ENCODE measurements around the gene PPFIBP2.

Gene PPFIBP2

DNA sequence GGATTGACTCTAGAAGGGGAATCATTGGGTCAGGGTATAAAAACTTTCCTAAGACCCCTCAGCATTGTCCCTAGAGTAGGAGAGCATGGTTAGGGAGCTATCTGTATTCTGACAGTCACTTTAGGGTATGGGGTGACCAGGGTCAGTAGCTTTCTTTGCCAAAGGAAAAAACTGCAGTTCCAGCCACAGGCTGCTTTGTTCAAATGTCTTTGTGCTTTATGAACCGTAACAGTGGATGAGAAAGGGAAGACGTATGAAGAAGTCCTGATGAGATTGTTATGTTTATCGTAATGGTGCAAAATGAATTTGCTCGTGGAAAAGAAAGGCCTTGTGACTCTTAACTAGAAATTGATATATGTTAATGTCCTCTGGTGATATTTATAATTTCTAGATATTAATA lies 129.5 kb downstream of the PPFIBP2 start:
- no peak for DNase-seq (ENCODE audit: extremely low spot score)
- ChIA-PET POLR2A (no interaction called here), CTCF (interaction anchor here (0.8 to 1.8 kb wide), 5 partner anchors 9 to 343 kb away, joined by 3 to 9 read pairs (median 3); partner anchors contain the start of gene EIF3F)
- TF ChIP-seq, protein P1, sequence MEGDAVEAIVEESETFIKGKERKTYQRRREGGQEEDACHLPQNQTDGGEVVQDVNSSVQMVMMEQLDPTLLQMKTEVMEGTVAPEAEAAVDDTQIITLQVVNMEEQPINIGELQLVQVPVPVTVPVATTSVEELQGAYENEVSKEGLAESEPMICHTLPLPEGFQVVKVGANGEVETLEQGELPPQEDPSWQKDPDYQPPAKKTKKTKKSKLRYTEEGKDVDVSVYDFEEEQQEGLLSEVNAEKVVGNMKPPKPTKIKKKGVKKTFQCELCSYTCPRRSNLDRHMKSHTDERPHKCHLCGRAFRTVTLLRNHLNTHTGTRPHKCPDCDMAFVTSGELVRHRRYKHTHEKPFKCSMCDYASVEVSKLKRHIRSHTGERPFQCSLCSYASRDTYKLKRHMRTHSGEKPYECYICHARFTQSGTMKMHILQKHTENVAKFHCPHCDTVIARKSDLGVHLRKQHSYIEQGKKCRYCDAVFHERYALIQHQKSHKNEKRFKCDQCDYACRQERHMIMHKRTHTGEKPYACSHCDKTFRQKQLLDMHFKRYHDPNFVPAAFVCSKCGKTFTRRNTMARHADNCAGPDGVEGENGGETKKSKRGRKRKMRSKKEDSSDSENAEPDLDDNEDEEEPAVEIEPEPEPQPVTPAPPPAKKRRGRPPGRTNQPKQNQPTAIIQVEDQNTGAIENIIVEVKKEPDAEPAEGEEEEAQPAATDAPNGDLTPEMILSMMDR (IDR thresholded peaks at IDR 0.05; ENCODE audit: control extremely low read depth, extremely low read depth, low read depth, missing control alignments) = no peak

DNA sequence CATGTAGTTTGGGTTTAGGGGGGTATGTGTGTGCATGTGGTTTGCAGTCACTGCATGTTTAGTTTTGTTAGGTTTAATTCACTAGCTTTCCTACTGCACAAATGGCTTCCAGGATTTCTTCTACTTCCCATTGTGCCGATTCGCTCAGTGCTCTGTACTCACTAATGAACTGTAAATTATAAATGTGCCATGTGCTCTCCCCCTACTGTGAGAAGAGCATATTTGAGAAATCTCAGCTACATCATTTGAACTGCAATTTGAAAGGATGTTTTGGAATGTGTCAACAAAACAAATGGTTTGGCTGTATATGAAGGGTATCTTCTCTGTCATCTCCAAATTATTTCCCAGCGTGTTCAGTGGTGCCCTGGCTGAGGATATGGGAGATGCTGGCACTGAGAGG lies 131.4 kb downstream of the PPFIBP2 start:
- CTCF ChIA-PET = no interaction called here
- DNase-seq (ENCODE audit: extremely low spot score) = no peak
- POLR2A ChIA-PET = no interaction called here
- TF ChIP-seq, protein P1 (IDR thresholded peaks at IDR 0.05; ENCODE audit: control extremely low read depth, extremely low read depth, low read depth, missing control alignments) = no peak

DNA sequence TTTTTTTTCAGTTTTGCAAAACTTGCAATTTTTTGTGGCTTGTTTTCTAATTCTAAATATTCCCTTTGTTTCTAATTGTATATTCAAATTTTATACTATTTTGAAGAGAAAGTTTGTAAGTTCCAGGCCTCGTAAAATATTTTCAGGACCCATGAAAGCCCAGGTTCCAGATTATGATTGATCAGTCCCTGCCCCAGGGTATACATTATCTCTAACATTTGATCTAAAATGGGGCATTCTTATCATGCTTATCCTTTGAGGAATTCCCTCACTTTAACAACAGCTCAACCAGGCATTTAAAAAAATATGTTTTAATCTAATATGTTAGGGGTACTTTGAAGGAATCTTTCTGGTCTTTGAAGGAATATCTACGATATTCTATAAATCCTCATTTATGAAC lies 133.1 kb downstream of the PPFIBP2 start:
- CTCF ChIA-PET = interaction anchor here (1.5 to 1.8 kb wide), 3 partner anchors 23 to 139 kb away, joined by 3 to 5 read pairs (median 4); no protein-coding TSS in a partner anchor
- TF ChIP-seq, protein P1 (IDR thresholded peaks at IDR 0.05; ENCODE audit: control extremely low read depth, extremely low read depth, low read depth, missing control alignments) = no peak
- POLR2A ChIA-PET = no interaction called here
- DNase-seq (ENCODE audit: extremely low spot score) = no peak

DNA sequence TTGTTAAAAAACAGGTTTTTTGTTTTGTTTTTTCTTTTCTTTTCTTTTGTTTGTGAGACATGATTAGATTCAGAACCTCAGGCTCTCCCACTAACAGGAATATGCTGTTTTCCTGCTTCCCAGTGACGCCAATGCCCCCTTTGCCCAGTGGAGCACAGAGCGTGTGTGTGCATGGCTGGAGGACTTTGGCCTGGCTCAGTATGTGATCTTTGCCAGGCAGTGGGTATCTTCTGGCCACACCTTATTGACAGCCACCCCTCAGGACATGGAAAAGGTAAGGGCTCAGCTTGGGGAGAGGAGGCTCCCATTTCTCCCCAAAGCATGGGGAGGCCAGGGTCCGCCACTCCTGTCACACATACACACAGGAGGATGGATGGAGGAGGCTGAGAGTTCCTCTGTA lies 134.5 kb downstream of the PPFIBP2 start:
- no peak for DNase-seq (ENCODE audit: extremely low spot score)
- CTCF ChIA-PET = interaction anchor here (0.9 to 1.9 kb wide), 6 partner anchors 8 to 24 kb away, joined by 3 to 7 read pairs (median 5); no protein-coding TSS in a partner anchor
- TF ChIP-seq, protein P1 (IDR thresholded peaks at IDR 0.05; ENCODE audit: control extremely low read depth, extremely low read depth, low read depth, missing control alignments) = no peak
- POLR2A ChIA-PET = no interaction called here

GRCh38 chr11:7651140-7651551 lies 137.3 kb downstream of the PPFIBP2 start:
- TF ChIP-seq, protein P1 (IDR thresholded peaks at IDR 0.05; ENCODE audit: control extremely low read depth, extremely low read depth, low read depth, missing control alignments) = no peak
- DNase-seq (ENCODE audit: extremely low spot score) = no peak
- ChIA-PET POLR2A (no interaction called here), CTCF (interaction anchor here (4.5 kb wide), 1 partner anchor 15 kb away, joined by 25 read pairs; no protein-coding TSS in a partner anchor)

DNA sequence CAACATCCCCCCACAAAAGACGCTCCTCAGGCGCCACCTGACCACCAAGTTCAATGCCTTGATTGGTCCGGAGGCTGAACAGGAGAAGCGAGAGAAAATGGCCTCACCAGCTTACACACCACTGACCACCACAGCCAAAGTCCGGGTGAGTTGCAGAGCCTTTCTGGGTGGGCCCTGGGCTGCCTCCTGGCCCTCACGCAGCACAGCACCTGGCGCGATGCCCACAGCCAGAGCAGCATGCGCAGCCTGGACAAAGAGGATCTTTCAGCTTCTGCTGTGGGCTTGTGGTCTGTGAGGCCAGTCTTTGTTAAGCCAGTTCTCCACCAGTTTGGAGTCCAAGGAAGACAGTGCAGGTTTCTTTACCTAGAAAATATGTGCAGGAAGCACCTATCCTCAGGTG lies 137.9 kb downstream of the PPFIBP2 start:
- POLR2A ChIA-PET = no interaction called here
- CTCF ChIA-PET = interaction anchor here (1.0 to 4.5 kb wide), 2 partner anchors 9 to 15 kb away, joined by 3 to 25 read pairs; no protein-coding TSS in a partner anchor
- DNase-seq (ENCODE audit: extremely low spot score) = no peak
- TF ChIP-seq, protein P1 (IDR thresholded peaks at IDR 0.05; ENCODE audit: control extremely low read depth, extremely low read depth, low read depth, missing control alignments) = no peak
